ENCODE measurements around the gene GNB1L. TPM values are rescaled to one million over a fixed set of nuclear protein-coding genes. Genes with fewer than 3 reads are reported as not detected.

The GNB1L gene
- total and polyA plus RNA-seq, 2 of the 13 experiments (the other 11 are each of a cell fraction or from before 2014, with no cell fraction given), result 2.5 to 7.4 TPM

DNA sequence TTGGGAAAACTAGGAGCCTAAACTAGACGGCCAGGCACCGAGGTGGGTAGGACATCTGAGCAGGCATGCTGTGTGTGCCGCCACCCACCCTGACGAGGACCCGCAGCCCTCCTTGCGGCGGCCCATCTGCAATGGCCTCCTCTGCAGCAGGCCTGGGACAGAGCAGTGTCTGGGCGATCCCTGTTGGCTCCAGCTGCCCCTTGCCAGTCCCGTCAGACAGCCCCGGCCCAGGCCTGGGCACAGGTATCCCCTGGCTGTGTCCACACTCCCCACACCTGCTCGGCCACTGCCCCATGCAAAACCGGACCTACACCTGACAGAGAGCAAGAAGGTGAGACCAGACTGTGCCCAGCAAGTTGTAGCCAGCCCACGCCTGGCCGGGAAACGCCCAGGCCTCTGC lies 38.7 kb upstream of the GNB1L start:
- H2AFZ ChIP-seq (ENCODE audit: low read length), result no peak overlapping the region
- TF ChIP-seq ESRRA (CRISPR knock-in tag; IDR thresholded peaks at IDR 0.05; ENCODE audit: low read depth) (no peak), ZNF768 (CRISPR knock-in tag; IDR thresholded peaks at IDR 0.05) (peak; percentile 13; the same call in 1 of the 2 replicates)
- H3K79me2 ChIP-seq (ENCODE audit: insufficient read depth, low read length), result no peaks in the 10 kb centered on the region
- intact Hi-C loops (cut with micrococcal nuclease; ENCODE audit: unreplicated experiment) (loop anchor here (5.0 kb wide), 1 partner anchor 71 kb away; no protein-coding TSS in a partner anchor), in situ Hi-C loops (cut with HindIII; ENCODE audit: extremely low pct_ligation_motif_present, low pct_unique_long_range_greater_than_20kb) (no loop called here)
- peaks cover 42% of the 10 kb centered on the region for H3K4me1 ChIP-seq (ENCODE audit: insufficient read depth, low read length)
- H3K4me2 ChIP-seq (ENCODE audit: low read depth, low read length), result no peak overlapping the region
- no TSS peak for BruUV-seq (replicated peaks)
- H3K36me3 ChIP-seq (replicated peaks in 1 of 2; ENCODE audit: control insufficient read depth in 1 of 2, insufficient read depth in 2 of 2, low read length in 2 of 2), result peaks cover 6 to 15% of the 10 kb centered on the region in 2 experiments; a peak in 3 of 5 replicates
- H3K9ac ChIP-seq (ENCODE audit: insufficient read depth, low read depth, low read length), result no peak overlapping the region
- ATAC-seq (no peak), DNase-seq (ENCODE audit: low spot score) (no peak), FAIRE-seq (no peak)
- H3K27me3 ChIP-seq (ENCODE audit: control insufficient read depth in 1 of 2, insufficient read depth in 2 of 2, low read length in 2 of 2), result no peaks in the 10 kb centered on the region
- H3K9me3 ChIP-seq (ENCODE audit: low read length), result no peaks in the 10 kb centered on the region
- ChIA-PET POLR2A (no interaction called here), CTCF (ENCODE audit: low intra/inter-chr PET ratio, low total read pairs) (no interaction called here)
- H4K20me1 ChIP-seq (ENCODE audit: insufficient read depth, low read length), result no peaks in the 10 kb centered on the region
- 100% methylated on average over 4 of the region's 15 CpGs for WGBS (ENCODE audit: low lambda C conversion rate)
- no peak overlapping the region for H3K4me3 ChIP-seq (replicated peaks in 1 of 3; ENCODE audit: insufficient read depth in 1 of 3, low read depth in 2 of 3, low read length in 3 of 3)
- H3K27ac ChIP-seq (ENCODE audit: extremely low read length, insufficient read depth, low read length), result peak overlapping the region; percentile 27

DNA sequence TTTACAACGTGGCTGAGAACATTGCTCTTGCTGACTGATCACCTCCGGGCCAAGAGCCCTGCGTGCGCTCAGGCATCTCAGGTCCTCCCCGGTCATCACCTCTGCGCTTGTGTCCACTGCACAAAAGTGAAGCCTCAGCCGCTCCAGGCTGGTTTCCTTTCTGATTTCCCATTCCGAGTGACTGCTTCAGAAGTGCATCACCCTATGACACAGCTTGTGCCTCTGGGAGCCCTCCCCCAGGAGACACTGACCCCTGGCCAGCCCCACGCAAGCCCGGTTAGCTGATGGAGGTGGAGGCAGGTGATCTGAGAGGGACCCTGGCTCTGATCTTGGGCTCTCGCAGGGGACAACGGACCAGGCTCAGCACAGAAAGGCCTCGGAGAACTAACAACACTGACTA lies 38.3 kb upstream of the GNB1L start:
- no peak for DNase-seq (ENCODE audit: low spot score)
- Histone ChIP-seq H3K27me3 (ENCODE audit: control insufficient read depth in 1 of 2, insufficient read depth in 2 of 2, low read length in 2 of 2) (no peaks in the 10 kb centered on the region), H3K9me3 (ENCODE audit: low read length) (no peaks in the 10 kb centered on the region), H3K79me2 (ENCODE audit: insufficient read depth, low read length) (no peaks in the 10 kb centered on the region), H3K4me3 (replicated peaks in 1 of 3; ENCODE audit: insufficient read depth in 1 of 3, low read depth in 2 of 3, low read length in 3 of 3) (no peak overlapping the region), H3K4me1 (ENCODE audit: insufficient read depth, low read length) (peaks cover 38% of the 10 kb centered on the region), H3K27ac (ENCODE audit: extremely low read length, insufficient read depth, low read length) (peak overlapping the region; percentile 27), H4K20me1 (ENCODE audit: insufficient read depth, low read length) (no peaks in the 10 kb centered on the region), H3K36me3 (replicated peaks in 1 of 2; ENCODE audit: control insufficient read depth in 1 of 2, insufficient read depth in 2 of 2, low read length in 2 of 2) (peaks cover 2 to 12% of the 10 kb centered on the region in 2 experiments; a peak in 3 of 5 replicates), H2AFZ (ENCODE audit: low read length) (no peak overlapping the region), H3K4me2 (ENCODE audit: low read depth, low read length) (no peak overlapping the region), H3K9ac (ENCODE audit: insufficient read depth, low read depth, low read length) (no peak overlapping the region)
- ChIA-PET CTCF (ENCODE audit: low intra/inter-chr PET ratio, low total read pairs) (no interaction called here), POLR2A (interaction anchor here (1.6 to 1.9 kb wide), 2 partner anchors 9 to 37 kb away, joined by 6 to 10 read pairs; no protein-coding TSS in a partner anchor)
- TF ChIP-seq ZMAT3 (CRISPR knock-in tag; conservative IDR thresholded peaks at IDR 0.05), result no peak
- TF ChIP-seq ZBTB3 (CRISPR knock-in tag; IDR thresholded peaks at IDR 0.05; ENCODE audit: borderline replicate concordance, low read depth), result no peak
- no peak for TF ChIP-seq POLR2AphosphoS5 (IDR thresholded peaks at IDR 0.05; ENCODE audit: low read depth, low read length)
- TF ChIP-seq GABPA (IDR thresholded peaks at IDR 0.05; ENCODE audit: low read depth, low read length), result no peak
- no peak for TF ChIP-seq GABPA (CRISPR knock-in tag; IDR thresholded peaks at IDR 0.05; ENCODE audit: low read depth)
- TF ChIP-seq FOXA1 (IDR thresholded peaks at IDR 0.05), result no peak
- no peak for TF ChIP-seq FOXA1 (CRISPR knock-in tag; IDR thresholded peaks at IDR 0.05)
- TF ChIP-seq ZNF496 (CRISPR knock-in tag; IDR thresholded peaks at IDR 0.05; ENCODE audit: insufficient replicate concordance), result no peak
- no peak for TF ChIP-seq MXD4 (CRISPR knock-in tag; IDR thresholded peaks at IDR 0.05)
- TF ChIP-seq ZNF430 (CRISPR knock-in tag; IDR thresholded peaks at IDR 0.05), result no peak
- no peak for TF ChIP-seq ZNF20 (CRISPR knock-in tag; IDR thresholded peaks at IDR 0.05)
- no peak for TF ChIP-seq CREB1 (IDR thresholded peaks at IDR 0.05)
- no peak for TF ChIP-seq CREB1 (CRISPR knock-in tag; IDR thresholded peaks at IDR 0.05)
- no peak for TF ChIP-seq PRMT3 (CRISPR knock-in tag; IDR thresholded peaks at IDR 0.05; ENCODE audit: borderline replicate concordance, low read depth)
- in situ Hi-C loops (cut with HindIII; ENCODE audit: extremely low pct_ligation_motif_present, low pct_unique_long_range_greater_than_20kb), result no loop called here
- FAIRE-seq, result no peak
- no TSS peak for BruUV-seq (replicated peaks)
- no peak for ATAC-seq
- intact Hi-C loops (cut with micrococcal nuclease; ENCODE audit: unreplicated experiment), result loop anchor here (5.0 kb wide), 1 partner anchor 71 kb away; no protein-coding TSS in a partner anchor
- 78% methylated on average over 8 of the region's 13 CpGs for WGBS (ENCODE audit: low lambda C conversion rate)

Data from HepG2 (cell line).